Lower leg skin (tissue), 4 donors: Measurements from ENCODE around the gene INCA1. TPM values are rescaled to one million over a fixed set of nuclear protein-coding genes. Genes with fewer than 3 reads are reported as not detected.

ENCODE experiments used
- DNase-seq, 2 donors: peaks; one replicate each; pipeline ENCODE4 v3.0.0-alpha.2; 2019; ENCODE audit warnings: low spot score in 2 of 2
- H3K4me3 ChIP-seq: fragments of 200-600 bp; sonication (generic); 2 replicates; pipeline ENCODE4 v1.5.1; 2017; ENCODE audit warnings: mild to moderate bottlenecking, low read depth; ENCODE audit not compliant: poor library complexity, severe bottlenecking
- CTCF ChIP-seq, 3 donors: fragments of 450-650 bp; IDR thresholded peaks; one replicate each; pipeline ENCODE4 v1.5.1; 2016; ENCODE audit warnings: antibody characterized with exemption in 3 of 3, mild to moderate bottlenecking in 3 of 3, moderate library complexity in 2 of 3
- POLR2A ChIP-seq, 2 donors: fragments of 450-650 bp; IDR thresholded peaks; one replicate each; pipeline ENCODE4 v1.6.1; 2016 to 2017; ENCODE audit warnings: antibody characterized with exemption in 2 of 2, mild to moderate bottlenecking in 1 of 2, moderate library complexity in 1 of 2
- WGBS, 2 donors: methylation state at CpG; one replicate each; pipeline ENCODE4 v1.1.5; 2018; 5-methylcytosine and 5-hydroxymethylcytosine counted together
- intact Hi-C: fragments of 100-400 bp; cut with DNase I; formaldehyde crosslinking; loops from one replicate; pipeline ENCODE4 v1.15.0; 2023; ENCODE audit warnings: low total_unique reads
- total RNA-seq, 4 donors: library from RNA; depleted of rRNA; stranded (reverse); fragments of >200 nt; gene quantifications; one replicate each; pipeline ENCODE4 v1.1.0, GENCODE V29; 2016

INCA1 gene
- total RNA-seq, 4 donors from 2014 or later = 0.39 to 2.6 (median 1.4) TPM

DNA sequence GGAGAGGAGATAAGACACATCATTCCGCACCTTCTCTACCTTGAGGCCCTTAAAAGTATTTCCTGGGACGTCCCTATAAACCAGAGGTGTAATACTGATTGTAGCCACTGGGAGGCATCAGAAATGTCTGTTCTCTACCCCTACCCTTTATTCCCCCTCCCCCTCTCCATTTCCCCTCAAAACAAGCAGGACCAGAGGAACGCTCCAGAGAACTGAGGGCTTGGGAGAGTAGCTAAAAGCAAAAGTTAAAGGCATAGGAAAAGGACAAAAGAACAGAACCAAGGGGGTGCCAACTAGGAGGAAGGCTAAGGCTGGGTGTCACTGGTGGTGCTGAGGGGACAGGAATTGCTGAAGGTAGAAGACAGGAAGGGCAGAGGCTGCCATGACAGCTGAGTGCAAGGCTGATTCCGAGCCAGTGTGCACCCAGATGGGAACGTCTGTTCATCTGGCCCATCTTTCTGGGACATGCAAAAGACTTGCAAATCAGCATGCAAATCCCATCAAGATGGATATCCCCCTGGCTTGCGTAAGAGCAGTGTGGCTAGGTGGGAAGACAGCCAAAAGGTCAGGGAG, 16.6 kb downstream of the INCA1 start:
- TF ChIP-seq POLR2A (IDR thresholded peaks at IDR 0.05) (no peak), CTCF (IDR thresholded peaks at IDR 0.05) (peak in 1 of 3 donors; percentile 72)

GRCh38 chr17:4978726-4979125, 18.6 kb downstream of the INCA1 start:
- intact Hi-C loops = no loop called here
- TF ChIP-seq POLR2A (IDR thresholded peaks at IDR 0.05) (no peak), CTCF (IDR thresholded peaks at IDR 0.05) (no peak)
- DNase-seq = no peak
- H3K4me3 ChIP-seq = no peak overlapping the region

More for the DNA sequence above, 16.6 kb downstream of the INCA1 start:
- no peak overlapping the region for H3K4me3 ChIP-seq
- intact Hi-C loops = loop anchor here (10.0 kb wide), 1 partner anchor 74 kb away; no protein-coding TSS in a partner anchor
- 36 to 42% methylated on average over 6 of the region's 6 CpGs for WGBS, 2 donors
- no peak for DNase-seq

- intact Hi-C loops = no loop called here
- TF ChIP-seq POLR2A (IDR thresholded peaks at IDR 0.05) (no peak), CTCF (IDR thresholded peaks at IDR 0.05) (no peak)
- 89 to 93% methylated on average over 9 of the region's 9 CpGs for WGBS, 2 donors
- no peak for DNase-seq
- H3K4me3 ChIP-seq = no peak overlapping the region
Measured at GRCh38 chr17:4974115-4974670, 23.1 kb downstream of the INCA1 start.

GRCh38 chr17:4973256-4974114, 23.8 kb downstream of the INCA1 start:
- 90 to 92% methylated on average over 10 of the region's 10 CpGs for WGBS, 2 donors
- intact Hi-C loops = no loop called here

DNA sequence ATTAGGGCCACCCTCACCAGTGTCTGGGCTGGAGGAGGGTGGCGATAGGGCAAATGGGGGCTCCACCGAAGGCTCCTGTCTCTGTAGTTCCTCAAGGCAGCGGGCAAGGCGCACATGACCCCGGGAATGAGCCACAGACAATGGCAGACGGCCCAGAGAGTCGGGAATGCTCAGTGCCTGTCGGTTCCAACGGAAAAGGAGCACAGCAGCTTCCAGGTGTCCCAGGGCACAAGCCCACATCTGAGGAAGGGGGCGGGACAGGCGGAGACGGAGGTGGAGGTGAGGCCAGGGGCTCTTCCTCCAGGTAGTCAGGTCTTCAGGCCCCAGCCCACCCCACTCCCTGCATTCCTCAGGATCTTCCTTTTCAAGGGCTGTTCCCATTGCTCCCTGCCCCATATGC, 24.6 kb downstream of the INCA1 start:
- 83 to 92% methylated on average over 12 of the region's 12 CpGs for WGBS, 2 donors
- TF ChIP-seq POLR2A (IDR thresholded peaks at IDR 0.05) (no peak), CTCF (IDR thresholded peaks at IDR 0.05) (no peak)
- DNase-seq = no peak
- intact Hi-C loops = no loop called here
- no peak overlapping the region for H3K4me3 ChIP-seq

More at GRCh38 chr17:4973256-4974114, 23.8 kb downstream of the INCA1 start:
- TF ChIP-seq CTCF (IDR thresholded peaks at IDR 0.05) = no peak
- TF ChIP-seq POLR2A (IDR thresholded peaks at IDR 0.05) = no peak
- H3K4me3 ChIP-seq = no peak overlapping the region
- no peak for DNase-seq
